Tibial artery (tissue), 4 donors: ENCODE results near the gene INPP4B.

Source experiments
- DNase-seq, 2 donors: peaks; one replicate each; pipeline ENCODE4 v3.0.0-alpha.2; 2019
- H3K27ac ChIP-seq, 2 donors: fragments of 200-600 bp; sonication (generic) in 1 of 2; 1 replicate in 1 of 2; 2 replicates in 1 of 2; pipeline ENCODE4 v1.5.1; 2018 to 2019; ENCODE audit warnings: mild to moderate bottlenecking in 1 of 2
- H3K27me3 ChIP-seq, 2 donors: fragments of 200-600 bp; sonication (generic) in 1 of 2; one replicate each; pipeline versions ENCODE4 v1.5.1 to v1.6.0; 2016 to 2019
- H3K36me3 ChIP-seq, 3 donors: fragments of 200-600 bp; sonication (generic) in 2 of 3; one replicate each; pipeline ENCODE4 v1.5.1; 2016 to 2019; ENCODE audit warnings: mild to moderate bottlenecking in 2 of 3
- H3K4me1 ChIP-seq, 4 donors: fragments of 200-600 bp; sonication (generic) in 2 of 4; 1 replicate in 3 of 4; 2 replicates in 1 of 4; pipeline ENCODE4 v1.5.1; 2016 to 2019
- H3K4me3 ChIP-seq, 2 donors: fragments of 200-600 bp; sonication (generic) in 1 of 2; 1 replicate in 1 of 2; 2 replicates in 1 of 2; pipeline ENCODE4 v1.5.1; 2018 to 2019; ENCODE audit warnings: mild to moderate bottlenecking in 2 of 2
- H3K9me3 ChIP-seq, 3 donors: fragments of 200-600 bp; sonication (generic) in 1 of 3; one replicate each; pipeline ENCODE4 v1.5.1; 2016 to 2019
- intact Hi-C: fragments of 100-400 bp; cut with DNase I; formaldehyde crosslinking; loops from one replicate; pipeline ENCODE4 v1.15.0; 2023; ENCODE audit warnings: low total_unique reads
- TF ChIP-seq, protein P1 (sequence below), 2 experiments: fragments of 200-600 bp in 1 of 2; fragments of 450-650 bp in 1 of 2; IDR thresholded peaks; one replicate each; pipeline ENCODE4 v1.5.1; 2017 to 2019; ENCODE audit warnings: antibody characterized with exemption in 2 of 2, mild to moderate bottlenecking in 1 of 2, moderate library complexity in 1 of 2

The INPP4B gene

DNA sequence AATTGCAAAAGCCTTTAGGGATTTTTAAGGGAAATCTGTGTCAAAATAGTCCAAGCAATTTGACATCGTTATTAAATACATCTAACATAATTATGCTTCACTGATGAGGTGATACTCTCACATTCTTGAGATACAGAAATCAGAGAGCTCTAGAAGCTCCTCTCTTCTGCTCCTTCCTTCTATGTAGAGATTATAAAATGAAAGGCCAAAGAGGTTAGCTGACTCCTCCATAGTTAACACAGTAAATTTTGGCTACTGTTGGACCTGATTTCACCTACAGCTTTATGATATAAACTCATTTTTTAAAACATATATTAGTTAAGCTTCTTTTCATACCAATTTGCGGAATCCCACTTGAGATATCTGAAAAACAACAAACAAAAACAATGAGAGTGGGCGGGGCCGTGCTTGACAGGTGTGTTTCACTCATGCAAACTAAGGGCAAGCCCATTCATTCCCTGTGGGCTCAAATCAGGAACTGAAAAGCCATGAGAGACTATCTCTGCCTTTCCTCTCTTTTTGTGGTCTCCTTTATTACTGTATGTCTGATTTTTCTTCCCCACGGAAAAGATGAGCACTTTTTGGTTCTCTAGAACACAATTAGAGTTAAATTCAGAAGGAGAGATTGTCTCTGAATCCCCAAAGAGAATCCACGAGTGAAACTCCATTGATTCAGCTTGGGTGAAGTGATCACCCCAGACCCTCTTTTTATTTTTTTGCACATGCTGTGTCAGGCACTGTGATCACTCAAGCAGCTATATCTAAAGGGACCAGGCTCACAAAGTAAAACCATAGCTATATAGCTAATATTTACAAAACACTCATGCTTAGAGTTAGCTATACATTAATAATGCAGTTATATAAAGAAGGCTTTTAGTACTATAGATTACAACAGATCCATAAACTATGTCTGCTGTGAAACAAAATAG, 643.4 kb downstream of the INPP4B start:
- no peak overlapping the region for H3K27ac ChIP-seq
- intact Hi-C loops: no loop called here

DNA sequence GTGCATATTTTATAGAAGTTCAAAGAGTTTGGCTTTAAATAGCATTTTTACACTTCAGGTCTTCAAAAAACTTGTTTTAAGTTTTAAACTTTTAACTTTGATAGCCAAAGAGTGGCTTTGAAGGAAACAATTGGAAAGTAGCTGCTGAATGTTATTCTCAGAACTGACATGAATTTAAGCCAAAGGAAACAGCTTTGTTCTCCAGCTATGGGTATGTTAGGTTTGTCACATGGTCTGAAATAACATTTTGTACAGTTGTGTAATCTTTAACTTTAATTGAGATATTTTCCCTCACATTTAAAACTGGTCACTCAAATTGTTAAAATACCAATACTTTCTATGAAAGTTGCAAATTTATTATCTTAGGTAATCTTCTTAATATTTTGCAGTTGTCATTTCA, 645.1 kb downstream of the INPP4B start:
- H3K27me3 ChIP-seq: no peaks in the 10 kb centered on the region
- intact Hi-C loops: no loop called here
- no peak overlapping the region for H3K27ac ChIP-seq
- no peak for DNase-seq
- H3K36me3 ChIP-seq: no peaks in the 10 kb centered on the region
- no peak overlapping the region for H3K4me3 ChIP-seq
- H3K9me3 ChIP-seq: no peaks in the 10 kb centered on the region
- TF ChIP-seq, protein P1, sequence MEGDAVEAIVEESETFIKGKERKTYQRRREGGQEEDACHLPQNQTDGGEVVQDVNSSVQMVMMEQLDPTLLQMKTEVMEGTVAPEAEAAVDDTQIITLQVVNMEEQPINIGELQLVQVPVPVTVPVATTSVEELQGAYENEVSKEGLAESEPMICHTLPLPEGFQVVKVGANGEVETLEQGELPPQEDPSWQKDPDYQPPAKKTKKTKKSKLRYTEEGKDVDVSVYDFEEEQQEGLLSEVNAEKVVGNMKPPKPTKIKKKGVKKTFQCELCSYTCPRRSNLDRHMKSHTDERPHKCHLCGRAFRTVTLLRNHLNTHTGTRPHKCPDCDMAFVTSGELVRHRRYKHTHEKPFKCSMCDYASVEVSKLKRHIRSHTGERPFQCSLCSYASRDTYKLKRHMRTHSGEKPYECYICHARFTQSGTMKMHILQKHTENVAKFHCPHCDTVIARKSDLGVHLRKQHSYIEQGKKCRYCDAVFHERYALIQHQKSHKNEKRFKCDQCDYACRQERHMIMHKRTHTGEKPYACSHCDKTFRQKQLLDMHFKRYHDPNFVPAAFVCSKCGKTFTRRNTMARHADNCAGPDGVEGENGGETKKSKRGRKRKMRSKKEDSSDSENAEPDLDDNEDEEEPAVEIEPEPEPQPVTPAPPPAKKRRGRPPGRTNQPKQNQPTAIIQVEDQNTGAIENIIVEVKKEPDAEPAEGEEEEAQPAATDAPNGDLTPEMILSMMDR (IDR thresholded peaks at IDR 0.05): no peak
- H3K4me1 ChIP-seq: peaks cover 0 to 4% (median 0%) of the 10 kb centered on the region in 4 donors

More for the DNA sequence above, 643.4 kb downstream of the INPP4B start:
- Histone ChIP-seq H3K4me3 (no peak overlapping the region), H3K4me1 (peaks cover 0 to 4% (median 0%) of the 10 kb centered on the region in 4 donors), H3K27me3 (no peaks in the 10 kb centered on the region), H3K36me3 (peaks cover 0 to 6% (median 0%) of the 10 kb centered on the region in 3 donors), H3K9me3 (no peaks in the 10 kb centered on the region)
- no peak for DNase-seq
- TF ChIP-seq, protein P1 (IDR thresholded peaks at IDR 0.05): no peak

DNA sequence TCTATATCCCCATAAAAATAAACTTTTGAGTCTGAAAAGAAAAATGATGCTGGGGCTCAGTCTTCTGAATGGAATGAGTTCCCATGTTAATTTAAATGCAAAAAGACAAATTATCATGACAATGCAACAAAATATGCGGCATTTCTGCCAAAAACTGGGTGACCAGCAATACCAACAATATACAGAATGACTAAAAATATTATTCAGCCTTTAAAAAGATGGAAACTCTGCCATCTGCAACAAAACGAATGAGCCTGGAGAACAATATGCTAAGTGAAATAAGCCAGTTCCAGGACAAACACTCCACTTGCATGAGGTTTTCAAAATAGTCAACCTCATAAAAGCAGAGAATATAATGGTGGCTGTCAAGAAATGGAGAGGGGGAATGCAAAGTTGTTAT, 651.2 kb downstream of the INPP4B start:
- no peaks in the 10 kb centered on the region for H3K4me1 ChIP-seq
- TF ChIP-seq, protein P1 (IDR thresholded peaks at IDR 0.05): no peak
- H3K36me3 ChIP-seq: peaks cover 0 to 4% (median 0%) of the 10 kb centered on the region in 3 donors
- no peaks in the 10 kb centered on the region for H3K27me3 ChIP-seq
- H3K9me3 ChIP-seq: no peaks in the 10 kb centered on the region
- intact Hi-C loops: no loop called here
- no peak for DNase-seq
- H3K27ac ChIP-seq: no peak overlapping the region
- H3K4me3 ChIP-seq: no peak overlapping the region

DNA sequence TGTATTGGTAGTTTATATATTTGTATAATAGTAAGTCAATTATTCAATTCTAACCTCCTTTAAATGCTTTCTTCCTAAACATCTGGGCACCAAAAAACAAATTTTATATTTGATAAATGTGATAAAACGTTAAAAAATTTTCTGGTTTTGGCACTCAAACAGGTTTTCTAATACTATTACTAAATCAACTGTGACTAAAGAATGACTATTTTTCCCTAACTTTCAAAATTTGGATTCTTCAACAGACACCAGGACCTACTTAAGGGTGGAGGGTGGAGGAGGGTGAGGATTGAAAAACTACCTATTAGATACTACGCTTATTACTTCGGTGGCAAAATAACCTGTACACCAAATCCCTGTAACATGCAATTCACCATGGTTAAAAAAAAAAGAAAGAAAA, 654.2 kb downstream of the INPP4B start:
- no peaks in the 10 kb centered on the region for H3K4me1 ChIP-seq
- no peaks in the 10 kb centered on the region for H3K9me3 ChIP-seq
- no peak overlapping the region for H3K27ac ChIP-seq
- no peak overlapping the region for H3K4me3 ChIP-seq
- intact Hi-C loops: no loop called here
- no peaks in the 10 kb centered on the region for H3K27me3 ChIP-seq
- TF ChIP-seq, protein P1 (IDR thresholded peaks at IDR 0.05): no peak
- H3K36me3 ChIP-seq: peaks cover 0 to 4% (median 0%) of the 10 kb centered on the region in 3 donors
- no peak for DNase-seq

DNA sequence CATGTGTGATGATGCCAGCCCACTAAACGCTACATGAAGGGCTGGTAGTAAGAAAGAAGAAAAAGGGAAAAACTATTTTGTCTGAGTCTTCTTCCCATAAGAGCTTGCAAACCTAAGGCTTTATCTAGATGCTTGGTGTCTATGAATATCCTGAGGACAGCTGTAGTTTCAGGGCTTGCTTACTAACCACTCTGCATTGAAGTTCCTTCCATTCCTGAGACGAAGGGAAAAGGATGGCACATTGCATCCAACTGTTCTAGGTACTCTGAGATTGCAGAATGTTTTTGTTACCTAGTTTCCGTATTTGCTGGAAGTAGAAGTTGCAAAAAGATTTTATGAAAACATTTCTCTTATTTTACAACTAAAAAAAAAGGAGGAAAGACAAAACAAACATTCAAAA, 665.1 kb downstream of the INPP4B start:
- Histone ChIP-seq H3K4me3 (no peak overlapping the region), H3K4me1 (no peaks in the 10 kb centered on the region), H3K27me3 (no peaks in the 10 kb centered on the region), H3K9me3 (no peaks in the 10 kb centered on the region), H3K27ac (no peak overlapping the region), H3K36me3 (no peaks in the 10 kb centered on the region)
- TF ChIP-seq, protein P1 (IDR thresholded peaks at IDR 0.05): no peak
- DNase-seq: no peak
- intact Hi-C loops: no loop called here
